Keratinocyte (primary cell): ENCODE results near the gene PRSS53. TPM values are rescaled to one million over a fixed set of nuclear protein-coding genes. Genes with fewer than 3 reads are reported as not detected.

ENCODE experiments used
- DNase-seq: peaks from one replicate; pipeline ENCODE4 v3.0.0-alpha.2; 2011; ENCODE audit warnings: low read depth, missing footprints, low spot score
- FAIRE-seq: peaks from 2 replicates; lab custom pipeline; 2011; peaks lifted over from hg19 to GRCh38; lab: Jason Lieb, UNC
- H2AFZ ChIP-seq: 2 replicates; pipeline ENCODE4 v1.6.0; 2012; ENCODE audit warnings: low read length, control low read depth, inconsistent platforms; ENCODE audit not compliant: control insufficient read depth
- H3K27ac ChIP-seq: 2 replicates; pipeline ENCODE4 v1.5.1; 2011; ENCODE audit warnings: low read length; ENCODE audit not compliant: control insufficient read depth, insufficient read depth
- H3K27me3 ChIP-seq: 3 replicates; pipeline ENCODE4 v1.6.0; 2011; ENCODE audit warnings: low read length; ENCODE audit not compliant: control insufficient read depth, insufficient read depth; ENCODE audit errors: extremely low read depth
- H3K36me3 ChIP-seq, 2 experiments: 2 replicates in 1 of 2; 3 replicates in 1 of 2; pipeline ENCODE4 v1.5.1; 2011; ENCODE audit warnings: low read length in 2 of 2, mild to moderate bottlenecking in 1 of 2; ENCODE audit not compliant: control insufficient read depth in 2 of 2, insufficient read depth in 2 of 2; ENCODE audit errors: extremely low read depth in 1 of 2
- H3K4me1 ChIP-seq: 3 replicates; pipeline ENCODE4 v1.5.1; 2011; ENCODE audit warnings: low read length; ENCODE audit not compliant: control insufficient read depth, insufficient read depth; ENCODE audit errors: extremely low read depth
- H3K4me2 ChIP-seq: 3 replicates; pipeline ENCODE4 v1.6.0; 2011; ENCODE audit warnings: low read depth, low read length; ENCODE audit not compliant: control insufficient read depth, insufficient read depth; ENCODE audit errors: extremely low read depth
- H3K4me3 ChIP-seq, 3 experiments: fragments of 200-600 bp in 1 of 3; sonication (generic) in 1 of 3; 2 replicates in 2 of 3; 3 replicates in 1 of 3; pipeline ENCODE4 v1.5.1; 2011 to 2016; ENCODE audit warnings: low read length in 3 of 3, mild to moderate bottlenecking in 3 of 3, control low read depth in 2 of 3, inconsistent platforms in 1 of 3, low read depth in 1 of 3, mixed read lengths in 1 of 3, mixed run types in 1 of 3, moderate library complexity in 1 of 3; ENCODE audit not compliant: control insufficient read depth in 2 of 3, insufficient read depth in 2 of 3; ENCODE audit errors: extremely low read depth in 1 of 3
- H3K79me2 ChIP-seq: 2 replicates; pipeline ENCODE4 v1.6.0; 2012; ENCODE audit warnings: low read length; ENCODE audit not compliant: control insufficient read depth, insufficient read depth
- H3K9ac ChIP-seq: 3 replicates; pipeline ENCODE4 v1.6.0; 2011; ENCODE audit warnings: low read length; ENCODE audit not compliant: control insufficient read depth, insufficient read depth; ENCODE audit errors: extremely low read depth
- H3K9me1 ChIP-seq: 3 replicates; pipeline ENCODE4 v1.6.0; 2011; ENCODE audit warnings: low read length; ENCODE audit not compliant: control insufficient read depth, insufficient read depth; ENCODE audit errors: extremely low read depth
- H3K9me3 ChIP-seq: 2 replicates; pipeline ENCODE4 v1.5.1; 2012; ENCODE audit warnings: low read depth, low read length; ENCODE audit not compliant: control insufficient read depth
- H4K20me1 ChIP-seq: 3 replicates; pipeline ENCODE4 v1.6.0; 2011; ENCODE audit warnings: low read length; ENCODE audit not compliant: control insufficient read depth, insufficient read depth; ENCODE audit errors: extremely low read depth
- EZH2 ChIP-seq: IDR thresholded peaks from one replicate; pipeline ENCODE4 v1.6.1; 2012; ENCODE audit warnings: inconsistent platforms, mild to moderate bottlenecking, low read length, moderate library complexity
- dilution Hi-C: fragments of 300-500 bp; cut with MboI; formaldehyde crosslinking; loops from one replicate; pipeline ENCODE4 v1.7.0; 2020; ENCODE audit warnings: low sequenced_read_pairs; ENCODE audit not compliant: extremely low pct_ligation_motif_present
- polyA plus RNA-seq, 5 experiments: library from polyadenylated mRNA; depleted of rRNA in 3 of 5; stranded (reverse) in 3 of 5; stranded (forward) in 1 of 5; unstranded in 1 of 5; fragments of >200 nt; gene quantifications; 1 replicate in 1 of 5; 2 replicates in 3 of 5; 3 replicates in 1 of 5; pipeline versions ENCODE4 v1.2.1 to v1.2.3, GENCODE V29; 2011 to 2012; ENCODE audit warnings: missing spikeins in 2 of 5, low read depth in 1 of 5, low replicate concordance in 1 of 5
- TF ChIP-seq, protein P1 (sequence below), 3 experiments: IDR thresholded peaks in 1 of 3; conservative IDR thresholded peaks in 1 of 3; optimal IDR thresholded peaks in 1 of 3; 2 replicates in 2 of 3; 3 replicates in 1 of 3; pipeline versions ENCODE3 to v1.5.1; 2011; ENCODE audit warnings: low read length in 3 of 3, mild to moderate bottlenecking in 3 of 3, moderate library complexity in 2 of 3, control low read depth in 1 of 3, inconsistent platforms in 1 of 3; ENCODE audit not compliant: insufficient read depth in 2 of 3; ENCODE audit errors: extremely low read depth in 1 of 3

The PRSS53 gene
- polyA plus RNA-seq, 1 donor (not counting 4 experiments of a cell fraction or from before 2014, with no cell fraction given) = 0.50 TPM

DNA sequence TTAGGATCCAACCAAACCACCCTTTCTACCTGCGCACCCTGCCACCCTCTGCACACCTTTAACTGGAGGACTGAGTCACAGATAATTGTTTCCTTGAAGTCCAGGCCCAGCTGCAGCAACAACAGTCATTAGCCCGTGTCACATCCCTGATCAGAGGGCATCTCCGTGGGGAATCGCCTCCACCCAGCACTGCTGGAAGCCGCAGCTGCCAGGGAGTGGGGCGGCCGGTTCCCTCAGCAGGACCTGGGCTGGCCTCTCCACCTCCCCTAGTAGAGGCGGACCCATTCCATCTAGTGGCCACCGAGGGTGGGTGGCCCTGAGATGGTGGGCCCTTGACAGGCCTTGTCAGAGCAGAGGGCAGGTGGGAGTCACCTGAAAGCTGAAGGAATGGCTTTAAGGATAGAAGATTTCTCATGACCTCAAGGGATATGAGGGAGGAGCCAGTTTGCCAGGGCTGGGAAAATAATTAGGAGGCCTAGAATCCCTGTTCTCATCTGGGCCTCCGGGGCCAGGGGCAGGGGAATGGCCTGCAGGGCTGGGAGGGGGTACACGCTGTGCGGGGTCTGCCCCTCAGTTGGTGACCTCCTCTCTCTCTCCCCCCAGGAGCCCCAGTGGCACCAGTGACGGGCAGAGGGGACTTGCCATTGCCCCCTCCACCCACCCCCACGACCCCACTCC, 6.2 kb downstream of the PRSS53 start:
- H3K4me3 ChIP-seq = no peak overlapping the region
- no peak overlapping the region for H3K4me2 ChIP-seq
- no peak overlapping the region for H3K9ac ChIP-seq
- H3K9me1 ChIP-seq = no peaks in the 10 kb centered on the region
- H3K79me2 ChIP-seq = peaks cover 31% of the 10 kb centered on the region
- H4K20me1 ChIP-seq = no peaks in the 10 kb centered on the region
- H3K9me3 ChIP-seq = no peaks in the 10 kb centered on the region
- peaks cover 18 to 21% of the 10 kb centered on the region in 2 experiments for H3K36me3 ChIP-seq
- TF ChIP-seq EZH2 = no peak
- TF ChIP-seq, protein P1, sequence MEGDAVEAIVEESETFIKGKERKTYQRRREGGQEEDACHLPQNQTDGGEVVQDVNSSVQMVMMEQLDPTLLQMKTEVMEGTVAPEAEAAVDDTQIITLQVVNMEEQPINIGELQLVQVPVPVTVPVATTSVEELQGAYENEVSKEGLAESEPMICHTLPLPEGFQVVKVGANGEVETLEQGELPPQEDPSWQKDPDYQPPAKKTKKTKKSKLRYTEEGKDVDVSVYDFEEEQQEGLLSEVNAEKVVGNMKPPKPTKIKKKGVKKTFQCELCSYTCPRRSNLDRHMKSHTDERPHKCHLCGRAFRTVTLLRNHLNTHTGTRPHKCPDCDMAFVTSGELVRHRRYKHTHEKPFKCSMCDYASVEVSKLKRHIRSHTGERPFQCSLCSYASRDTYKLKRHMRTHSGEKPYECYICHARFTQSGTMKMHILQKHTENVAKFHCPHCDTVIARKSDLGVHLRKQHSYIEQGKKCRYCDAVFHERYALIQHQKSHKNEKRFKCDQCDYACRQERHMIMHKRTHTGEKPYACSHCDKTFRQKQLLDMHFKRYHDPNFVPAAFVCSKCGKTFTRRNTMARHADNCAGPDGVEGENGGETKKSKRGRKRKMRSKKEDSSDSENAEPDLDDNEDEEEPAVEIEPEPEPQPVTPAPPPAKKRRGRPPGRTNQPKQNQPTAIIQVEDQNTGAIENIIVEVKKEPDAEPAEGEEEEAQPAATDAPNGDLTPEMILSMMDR (optimal IDR thresholded peaks at IDR 0.05 in 1 of 3, IDR thresholded peaks at IDR 0.05 in 1 of 3, conservative IDR thresholded peaks at IDR 0.05 in 1 of 3; ENCODE audit: extremely low read depth in 1 of 3, insufficient read depth in 2 of 3, low read length in 3 of 3) = no peak
- FAIRE-seq = no peak
- peaks cover 9% of the 10 kb centered on the region for H3K4me1 ChIP-seq
- no peak overlapping the region for H3K27ac ChIP-seq
- dilution Hi-C loops = no loop called here
- H2AFZ ChIP-seq = no peak overlapping the region
- no peaks in the 10 kb centered on the region for H3K27me3 ChIP-seq
- no peak for DNase-seq

DNA sequence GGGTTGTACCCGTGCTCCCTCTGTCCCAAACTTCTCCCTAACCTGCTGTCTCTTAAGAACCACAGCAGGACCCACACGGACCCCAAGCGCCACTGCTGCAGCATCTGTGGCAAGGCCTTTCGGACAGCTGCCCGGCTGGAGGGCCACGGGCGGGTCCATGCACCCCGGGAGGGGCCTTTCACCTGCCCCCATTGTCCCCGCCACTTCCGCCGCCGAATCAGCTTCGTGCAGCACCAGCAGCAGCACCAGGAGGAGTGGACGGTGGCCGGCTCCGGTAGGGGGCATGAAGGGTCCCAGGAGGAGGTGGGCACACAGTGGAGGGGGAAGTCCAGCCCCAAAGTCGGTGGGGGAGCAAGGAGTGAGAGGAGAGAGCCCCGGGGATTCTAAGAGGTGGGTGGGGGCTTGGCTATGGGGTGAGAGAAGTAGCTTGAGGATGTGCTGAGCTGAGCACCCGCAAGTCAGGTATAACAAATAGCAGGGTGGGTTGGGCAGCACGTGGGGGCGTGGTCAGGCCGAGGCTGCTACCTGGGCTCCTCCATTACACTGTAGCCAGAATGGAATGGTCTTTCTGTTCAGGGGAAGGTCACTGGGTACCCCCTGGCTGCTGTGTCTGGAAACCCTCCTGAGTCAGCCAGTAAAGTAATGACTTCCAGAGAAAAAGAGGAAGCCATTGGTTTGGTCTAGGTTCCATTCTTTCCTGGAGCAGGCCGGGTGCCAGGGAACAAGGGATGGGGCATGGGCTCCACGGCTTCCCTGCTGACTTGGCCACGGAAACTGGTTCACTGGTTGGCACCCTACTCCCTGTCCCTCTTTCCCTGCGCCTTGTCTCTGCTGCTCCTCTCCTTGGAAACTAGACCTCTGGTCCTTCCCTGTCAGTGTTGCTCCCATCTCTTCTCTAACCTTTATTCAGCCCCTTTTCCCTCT, 7.1 kb downstream of the PRSS53 start:
- TF ChIP-seq, protein P1 (optimal IDR thresholded peaks at IDR 0.05 in 1 of 3, IDR thresholded peaks at IDR 0.05 in 1 of 3, conservative IDR thresholded peaks at IDR 0.05 in 1 of 3; ENCODE audit: extremely low read depth in 1 of 3, insufficient read depth in 2 of 3, low read length in 3 of 3) = no peak
- no peak for TF ChIP-seq EZH2
- Histone ChIP-seq H3K27me3 (no peaks in the 10 kb centered on the region), H3K4me3 (no peak overlapping the region), H3K79me2 (peaks cover 40% of the 10 kb centered on the region), H3K9ac (no peak overlapping the region), H3K9me1 (no peaks in the 10 kb centered on the region), H4K20me1 (no peaks in the 10 kb centered on the region), H3K4me2 (no peak overlapping the region), H3K36me3 (peaks cover 21 to 25% of the 10 kb centered on the region in 2 experiments), H2AFZ (no peak overlapping the region), H3K9me3 (no peaks in the 10 kb centered on the region), H3K4me1 (peaks cover 9% of the 10 kb centered on the region), H3K27ac (no peak overlapping the region)
- DNase-seq (no peak), FAIRE-seq (no peak)
- dilution Hi-C loops = no loop called here
